ENCODE data around the gene GTPBP3. TPM values are rescaled to one million over a fixed set of nuclear protein-coding genes. Genes with fewer than 3 reads are reported as not detected.

GTPBP3 gene
- total and polyA plus RNA-seq, 9 of the 15 experiments (the other 6 are each of a cell fraction or from before 2014, with no cell fraction given): 4.9 to 124 (median 22.6) TPM

- TF ChIP-seq, protein P1, sequence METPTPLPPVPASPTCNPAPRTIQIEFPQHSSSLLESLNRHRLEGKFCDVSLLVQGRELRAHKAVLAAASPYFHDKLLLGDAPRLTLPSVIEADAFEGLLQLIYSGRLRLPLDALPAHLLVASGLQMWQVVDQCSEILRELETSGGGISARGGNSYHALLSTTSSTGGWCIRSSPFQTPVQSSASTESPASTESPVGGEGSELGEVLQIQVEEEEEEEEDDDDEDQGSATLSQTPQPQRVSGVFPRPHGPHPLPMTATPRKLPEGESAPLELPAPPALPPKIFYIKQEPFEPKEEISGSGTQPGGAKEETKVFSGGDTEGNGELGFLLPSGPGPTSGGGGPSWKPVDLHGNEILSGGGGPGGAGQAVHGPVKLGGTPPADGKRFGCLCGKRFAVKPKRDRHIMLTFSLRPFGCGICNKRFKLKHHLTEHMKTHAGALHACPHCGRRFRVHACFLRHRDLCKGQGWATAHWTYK (CRISPR knock-in tag; IDR thresholded peaks at IDR 0.05): peak; percentile 78
- TF ChIP-seq SRF (CRISPR knock-in tag; IDR thresholded peaks at IDR 0.05) (peak in 1 of 2 experiments; percentile 70; a peak in 1 of 4 replicates), BRCA1 (IDR thresholded peaks at IDR 0.05) (no peak), BRCA1 (CRISPR knock-in tag; IDR thresholded peaks at IDR 0.05) (no peak), ZNF436 (CRISPR knock-in tag; IDR thresholded peaks at IDR 0.05) (peak; percentile 99), MCM7 (IDR thresholded peaks at IDR 0.05) (peak in 1 of 2 experiments; percentile 89; a peak in 1 of 4 replicates), CGGBP1 (CRISPR knock-in tag; IDR thresholded peaks at IDR 0.05) (0 out of 2 replicates have a peak, but pooled peaks have one; percentile 17), NFRKB (IDR thresholded peaks at IDR 0.05; ENCODE audit: low read depth) (peak; percentile 97), SMAD1 (IDR thresholded peaks at IDR 0.05; ENCODE audit: low read depth, low read length, partially characterized antibody) (peak; percentile 62), KLF1 (tag; IDR thresholded peaks at IDR 0.05) (peak; percentile 74), CTBP1 (IDR thresholded peaks at IDR 0.05; ENCODE audit: borderline replicate concordance) (peak; percentile 93), L3MBTL2 (IDR thresholded peaks at IDR 0.05) (peak; percentile 94), KAT7 (CRISPR knock-in tag; IDR thresholded peaks at IDR 0.05; ENCODE audit: borderline replicate concordance) (no peak; the same call in 1 of the 2 replicates), EP400 (IDR thresholded peaks at IDR 0.05) (peak; percentile 97), PTBP1 (IDR thresholded peaks at IDR 0.05; ENCODE audit: low read depth, low read length) (peak; percentile 77), TBL1XR1 (IDR thresholded peaks at IDR 0.05; ENCODE audit: low read length in 2 of 2) (peak in 1 of 2 experiments; percentile 67; a peak in 3 of 4 replicates), MYC (IDR thresholded peaks at IDR 0.05; ENCODE audit: low read depth, low read length) (peak; percentile 92), MYC (CRISPR knock-in tag; IDR thresholded peaks at IDR 0.05; ENCODE audit: borderline replicate concordance, low read depth) (no peak), ZNF79 (CRISPR knock-in tag; IDR thresholded peaks at IDR 0.05; ENCODE audit: low read depth) (no peak), SP1 (CRISPR knock-in tag; IDR thresholded peaks at IDR 0.05) (peak; percentile 100), RBBP5 (IDR thresholded peaks at IDR 0.05; ENCODE audit: borderline replicate concordance, insufficient read depth, low read length, poor library complexity, severe bottlenecking) (peak; percentile 21), JUN (IDR thresholded peaks at IDR 0.05; ENCODE audit: borderline replicate concordance, low read depth, low read length) (peak; percentile 59; the same call in 1 of the 2 replicates), JUN (CRISPR knock-in tag; IDR thresholded peaks at IDR 0.05; ENCODE audit: borderline replicate concordance) (no peak), RBM34 (IDR thresholded peaks at IDR 0.05; ENCODE audit: borderline replicate concordance, insufficient read depth, low read length) (no peak), ZNF511 (CRISPR knock-in tag; IDR thresholded peaks at IDR 0.05) (peak; percentile 78; the same call in 1 of the 2 replicates)
- TF ChIP-seq, protein P2, sequence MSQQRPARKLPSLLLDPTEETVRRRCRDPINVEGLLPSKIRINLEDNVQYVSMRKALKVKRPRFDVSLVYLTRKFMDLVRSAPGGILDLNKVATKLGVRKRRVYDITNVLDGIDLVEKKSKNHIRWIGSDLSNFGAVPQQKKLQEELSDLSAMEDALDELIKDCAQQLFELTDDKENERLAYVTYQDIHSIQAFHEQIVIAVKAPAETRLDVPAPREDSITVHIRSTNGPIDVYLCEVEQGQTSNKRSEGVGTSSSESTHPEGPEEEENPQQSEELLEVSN (IDR thresholded peaks at IDR 0.05; ENCODE audit: borderline replicate concordance in 1 of 2, extremely low read depth in 1 of 2, insufficient read depth in 1 of 2, insufficient read length in 1 of 2, low read depth in 1 of 2, low read length in 1 of 2, poor library complexity in 1 of 2, severe bottlenecking in 1 of 2): peak; percentile 95 to 99
These were observed at the start of gene GTPBP3 (continued) for GRCh38 chr19:17336872-17337674.
